Measurements from ENCODE around the gene REXO5. TPM values are rescaled to one million over a fixed set of nuclear protein-coding genes. Genes with fewer than 3 reads are reported as not detected.

The REXO5 gene
- total and polyA plus RNA-seq, 2 of the 13 experiments (the other 11 are each of a cell fraction or from before 2014, with no cell fraction given) = 5.9 to 13.1 TPM

DNA sequence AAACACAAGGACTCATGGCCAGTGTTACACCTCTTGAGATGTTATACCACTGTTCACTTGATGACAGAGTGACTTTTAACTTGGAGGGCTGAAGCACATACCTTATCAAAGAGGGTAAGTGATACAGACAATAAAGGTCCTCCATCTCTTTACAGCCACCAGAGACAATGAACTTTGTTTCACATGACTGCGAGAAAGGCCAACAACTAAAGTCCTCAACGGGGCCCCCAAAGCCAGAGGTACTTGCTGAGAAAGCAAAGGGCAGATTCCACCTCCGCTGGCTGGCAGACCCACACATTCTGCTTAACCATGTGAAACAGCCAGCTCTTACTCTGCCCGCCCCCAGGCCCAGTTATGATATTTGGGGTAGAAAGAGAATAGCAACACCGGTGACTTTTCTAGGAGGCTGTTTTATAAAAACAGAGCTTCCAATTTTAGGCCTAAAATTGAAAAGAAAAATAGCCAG, 72.4 kb downstream of the REXO5 start (continued):
- TF ChIP-seq, protein P1, sequence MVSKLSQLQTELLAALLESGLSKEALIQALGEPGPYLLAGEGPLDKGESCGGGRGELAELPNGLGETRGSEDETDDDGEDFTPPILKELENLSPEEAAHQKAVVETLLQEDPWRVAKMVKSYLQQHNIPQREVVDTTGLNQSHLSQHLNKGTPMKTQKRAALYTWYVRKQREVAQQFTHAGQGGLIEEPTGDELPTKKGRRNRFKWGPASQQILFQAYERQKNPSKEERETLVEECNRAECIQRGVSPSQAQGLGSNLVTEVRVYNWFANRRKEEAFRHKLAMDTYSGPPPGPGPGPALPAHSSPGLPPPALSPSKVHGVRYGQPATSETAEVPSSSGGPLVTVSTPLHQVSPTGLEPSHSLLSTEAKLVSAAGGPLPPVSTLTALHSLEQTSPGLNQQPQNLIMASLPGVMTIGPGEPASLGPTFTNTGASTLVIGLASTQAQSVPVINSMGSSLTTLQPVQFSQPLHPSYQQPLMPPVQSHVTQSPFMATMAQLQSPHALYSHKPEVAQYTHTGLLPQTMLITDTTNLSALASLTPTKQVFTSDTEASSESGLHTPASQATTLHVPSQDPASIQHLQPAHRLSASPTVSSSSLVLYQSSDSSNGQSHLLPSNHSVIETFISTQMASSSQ (IDR thresholded peaks at IDR 0.05; ENCODE audit: low read depth) = peak; percentile 38; the same call in 1 of the 2 replicates
- TF ChIP-seq, protein P1 (CRISPR knock-in tag; IDR thresholded peaks at IDR 0.05; ENCODE audit: borderline replicate concordance) = peak; percentile 29; the same call in 1 of the 2 replicates
- no peak for TF ChIP-seq POLR2AphosphoS5 (IDR thresholded peaks at IDR 0.05; ENCODE audit: low read depth, low read length)
- no peak for TF ChIP-seq ZNF33B (CRISPR knock-in tag; IDR thresholded peaks at IDR 0.05)
- TF ChIP-seq, protein P2, sequence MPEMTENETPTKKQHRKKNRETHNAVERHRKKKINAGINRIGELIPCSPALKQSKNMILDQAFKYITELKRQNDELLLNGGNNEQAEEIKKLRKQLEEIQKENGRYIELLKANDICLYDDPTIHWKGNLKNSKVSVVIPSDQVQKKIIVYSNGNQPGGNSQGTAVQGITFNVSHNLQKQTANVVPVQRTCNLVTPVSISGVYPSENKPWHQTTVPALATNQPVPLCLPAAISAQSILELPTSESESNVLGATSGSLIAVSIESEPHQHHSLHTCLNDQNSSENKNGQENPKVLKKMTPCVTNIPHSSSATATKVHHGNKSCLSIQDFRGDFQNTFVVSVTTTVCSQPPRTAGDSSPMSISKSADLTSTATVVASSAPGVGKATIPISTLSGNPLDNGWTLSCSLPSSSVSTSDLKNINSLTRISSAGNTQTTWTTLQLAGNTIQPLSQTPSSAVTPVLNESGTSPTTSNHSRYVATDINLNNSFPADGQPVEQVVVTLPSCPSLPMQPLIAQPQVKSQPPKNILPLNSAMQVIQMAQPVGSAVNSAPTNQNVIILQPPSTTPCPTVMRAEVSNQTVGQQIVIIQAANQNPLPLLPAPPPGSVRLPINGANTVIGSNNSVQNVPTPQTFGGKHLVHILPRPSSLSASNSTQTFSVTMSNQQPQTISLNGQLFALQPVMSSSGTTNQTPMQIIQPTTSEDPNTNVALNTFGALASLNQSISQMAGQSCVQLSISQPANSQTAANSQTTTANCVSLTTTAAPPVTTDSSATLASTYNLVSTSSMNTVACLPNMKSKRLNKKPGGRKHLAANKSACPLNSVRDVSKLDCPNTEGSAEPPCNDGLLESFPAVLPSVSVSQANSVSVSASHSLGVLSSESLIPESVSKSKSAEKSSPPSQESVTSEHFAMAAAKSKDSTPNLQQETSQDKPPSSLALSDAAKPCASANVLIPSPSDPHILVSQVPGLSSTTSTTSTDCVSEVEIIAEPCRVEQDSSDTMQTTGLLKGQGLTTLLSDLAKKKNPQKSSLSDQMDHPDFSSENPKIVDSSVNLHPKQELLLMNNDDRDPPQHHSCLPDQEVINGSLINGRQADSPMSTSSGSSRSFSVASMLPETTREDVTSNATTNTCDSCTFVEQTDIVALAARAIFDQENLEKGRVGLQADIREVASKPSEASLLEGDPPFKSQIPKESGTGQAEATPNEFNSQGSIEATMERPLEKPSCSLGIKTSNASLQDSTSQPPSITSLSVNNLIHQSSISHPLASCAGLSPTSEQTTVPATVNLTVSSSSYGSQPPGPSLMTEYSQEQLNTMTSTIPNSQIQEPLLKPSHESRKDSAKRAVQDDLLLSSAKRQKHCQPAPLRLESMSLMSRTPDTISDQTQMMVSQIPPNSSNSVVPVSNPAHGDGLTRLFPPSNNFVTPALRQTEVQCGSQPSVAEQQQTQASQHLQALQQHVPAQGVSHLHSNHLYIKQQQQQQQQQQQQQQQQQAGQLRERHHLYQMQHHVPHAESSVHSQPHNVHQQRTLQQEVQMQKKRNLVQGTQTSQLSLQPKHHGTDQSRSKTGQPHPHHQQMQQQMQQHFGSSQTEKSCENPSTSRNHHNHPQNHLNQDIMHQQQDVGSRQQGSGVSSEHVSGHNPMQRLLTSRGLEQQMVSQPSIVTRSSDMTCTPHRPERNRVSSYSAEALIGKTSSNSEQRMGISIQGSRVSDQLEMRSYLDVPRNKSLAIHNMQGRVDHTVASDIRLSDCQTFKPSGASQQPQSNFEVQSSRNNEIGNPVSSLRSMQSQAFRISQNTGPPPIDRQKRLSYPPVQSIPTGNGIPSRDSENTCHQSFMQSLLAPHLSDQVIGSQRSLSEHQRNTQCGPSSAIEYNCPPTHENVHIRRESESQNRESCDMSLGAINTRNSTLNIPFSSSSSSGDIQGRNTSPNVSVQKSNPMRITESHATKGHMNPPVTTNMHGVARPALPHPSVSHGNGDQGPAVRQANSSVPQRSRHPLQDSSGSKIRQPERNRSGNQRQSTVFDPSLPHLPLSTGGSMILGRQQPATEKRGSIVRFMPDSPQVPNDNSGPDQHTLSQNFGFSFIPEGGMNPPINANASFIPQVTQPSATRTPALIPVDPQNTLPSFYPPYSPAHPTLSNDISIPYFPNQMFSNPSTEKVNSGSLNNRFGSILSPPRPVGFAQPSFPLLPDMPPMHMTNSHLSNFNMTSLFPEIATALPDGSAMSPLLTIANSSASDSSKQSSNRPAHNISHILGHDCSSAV (CRISPR knock-in tag; IDR thresholded peaks at IDR 0.05; ENCODE audit: borderline replicate concordance) = no peak
- TF ChIP-seq ZNF567 (CRISPR knock-in tag; IDR thresholded peaks at IDR 0.05; ENCODE audit: borderline replicate concordance) = no peak
- 0 out of 2 replicates have a peak, but pooled peaks have one; percentile 17 for TF ChIP-seq MIXL1 (CRISPR knock-in tag; IDR thresholded peaks at IDR 0.05)
- TF ChIP-seq, protein P3, sequence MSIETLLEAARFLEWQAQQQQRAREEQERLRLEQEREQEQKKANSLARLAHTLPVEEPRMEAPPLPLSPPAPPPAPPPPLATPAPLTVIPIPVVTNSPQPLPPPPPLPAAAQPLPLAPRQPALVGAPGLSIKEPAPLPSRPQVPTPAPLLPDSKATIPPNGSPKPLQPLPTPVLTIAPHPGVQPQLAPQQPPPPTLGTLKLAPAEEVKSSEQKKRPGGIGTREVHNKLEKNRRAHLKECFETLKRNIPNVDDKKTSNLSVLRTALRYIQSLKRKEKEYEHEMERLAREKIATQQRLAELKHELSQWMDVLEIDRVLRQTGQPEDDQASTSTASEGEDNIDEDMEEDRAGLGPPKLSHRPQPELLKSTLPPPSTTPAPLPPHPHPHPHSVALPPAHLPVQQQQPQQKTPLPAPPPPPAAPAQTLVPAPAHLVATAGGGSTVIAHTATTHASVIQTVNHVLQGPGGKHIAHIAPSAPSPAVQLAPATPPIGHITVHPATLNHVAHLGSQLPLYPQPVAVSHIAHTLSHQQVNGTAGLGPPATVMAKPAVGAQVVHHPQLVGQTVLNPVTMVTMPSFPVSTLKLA (IDR thresholded peaks at IDR 0.05) = no peak
- peak; percentile 38; the same call in 1 of the 2 replicates for TF ChIP-seq ERF (CRISPR knock-in tag; IDR thresholded peaks at IDR 0.05)

All from HepG2 (cell line).